CD4-positive, alpha-beta T cell treated with Interferon gamma for 1 hour (primary cell): ENCODE measurements around the gene RBCK1.

ENCODE experiments used
- DNase-seq: peaks from one replicate; pipeline ENCODE4 v3.0.0-alpha.2; 2020

RBCK1 gene

GRCh38 chr20:420166-420620 is 12.1 kb downstream of the RBCK1 start:
- no peak for DNase-seq

- DNase-seq, result no peak
Observed at GRCh38 chr20:420721-421574, 12.8 kb downstream of the RBCK1 start.

- no peak for DNase-seq
Observed at GRCh38 chr20:421685-422250, 13.7 kb downstream of the RBCK1 start.

GRCh38 chr20:426566-426965 is 18.5 kb downstream of the RBCK1 start:
- no peak for DNase-seq

GRCh38 chr20:427401-427800 is 19.3 kb downstream of the RBCK1 start:
- DNase-seq, result no peak

- DNase-seq, result no peak
Observed at GRCh38 chr20:427849-428657, 20.0 kb downstream of the RBCK1 start.

GRCh38 chr20:428658-429200 is 20.6 kb downstream of the RBCK1 start:
- DNase-seq, result no peak

GRCh38 chr20:430091-430999 is 22.2 kb downstream of the RBCK1 start:
- no peak for DNase-seq

GRCh38 chr20:431012-431904 is 23.2 kb downstream of the RBCK1 start:
- peak; percentile 30 for DNase-seq

- DNase-seq, result no peak
Observed at GRCh38 chr20:432208-432607, 24.1 kb downstream of the RBCK1 start.

GRCh38 chr20:432677-433299 is 24.7 kb downstream of the RBCK1 start:
- no peak for DNase-seq

- peak; percentile 47 for DNase-seq
Observed at GRCh38 chr20:433300-433975, 25.3 kb downstream of the RBCK1 start.

GRCh38 chr20:434221-434620 is 26.1 kb downstream of the RBCK1 start:
- DNase-seq, result no peak

- no peak for DNase-seq
Observed at GRCh38 chr20:434661-435419, 26.7 kb downstream of the RBCK1 start.

- no peak for DNase-seq
Observed at GRCh38 chr20:435558-435957, 27.5 kb downstream of the RBCK1 start.

GRCh38 chr20:436476-436875 is 28.4 kb downstream of the RBCK1 start:
- no peak for DNase-seq

- DNase-seq, result no peak
Observed at GRCh38 chr20:437787-438486, 29.8 kb downstream of the RBCK1 start.
